Progenitor cell of endocrine pancreas (in vitro differentiated cells): ENCODE measurements around the gene CAPN14. TPM values are rescaled to one million over a fixed set of nuclear protein-coding genes. Genes with fewer than 3 reads are reported as not detected.

ENCODE experiments used
- DNase-seq: peaks from one replicate; pipeline ENCODE4 v3.0.0; 2021; ENCODE audit warnings: low spot score; ENCODE audit not compliant: unreplicated experiment
- H3K27ac Mint-ChIP-seq: 2 replicates; pipeline ENCODE4 v1.8.0; 2021; ENCODE audit warnings: mild to moderate bottlenecking, moderate library complexity, mixed read lengths
- H3K27me3 Mint-ChIP-seq: 2 replicates; pipeline ENCODE4 v1.8.0; 2021; ENCODE audit warnings: mixed read lengths
- H3K36me3 Mint-ChIP-seq: 2 replicates; pipeline ENCODE4 v1.8.0; 2022; ENCODE audit warnings: mixed read lengths; ENCODE audit not compliant: insufficient read depth
- H3K4me1 Mint-ChIP-seq: 2 replicates; pipeline ENCODE4 v1.8.0; 2021; ENCODE audit warnings: low read depth, mixed read lengths
- H3K4me3 Mint-ChIP-seq: 2 replicates; pipeline ENCODE4 v1.8.0; 2021; ENCODE audit warnings: low read depth, mild to moderate bottlenecking, moderate library complexity, mixed read lengths
- H3K9me3 Mint-ChIP-seq: 2 replicates; pipeline ENCODE4 v1.8.0; 2021; ENCODE audit warnings: low read depth, mixed read lengths
- total RNA-seq: library from RNA; stranded (reverse); gene quantifications from 2 replicates; pipeline ENCODE4 v1.2.1, GENCODE V29; 2021
- TF ChIP-seq, protein P1 (sequence below): fragments of 200-600 bp; sonication (generic); IDR thresholded peaks from one replicate; pipeline ENCODE4 v1.5.0; 2021; ENCODE audit warnings: antibody characterized with exemption, mild to moderate bottlenecking; ENCODE audit not compliant: unreplicated experiment

The CAPN14 gene
- total RNA-seq, 1 donor from 2014 or later = 0.50 TPM

DNA sequence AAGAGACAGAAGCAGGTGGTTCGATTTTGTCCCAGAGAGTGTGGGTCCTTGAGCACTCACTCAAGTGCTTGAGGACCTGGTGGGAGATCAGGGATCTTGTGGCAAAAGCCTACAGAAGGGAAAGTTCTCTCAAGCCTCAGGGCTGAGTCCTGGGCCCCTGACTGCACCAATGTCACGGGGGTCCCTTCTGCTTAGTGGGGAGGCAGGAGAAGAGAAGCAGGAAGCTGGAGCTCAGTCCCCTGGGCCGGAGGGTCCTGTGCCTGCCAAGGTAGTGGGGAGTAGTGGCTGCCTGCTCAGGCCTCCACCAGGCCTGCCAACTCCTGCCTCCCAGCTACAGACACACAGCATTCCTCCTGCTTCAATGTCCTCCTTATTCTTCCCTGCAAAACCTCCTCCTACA lies 11.7 kb downstream of the CAPN14 start:
- Mint-ChIP-seq H3K36me3 (no peaks in the 10 kb centered on the region), H3K4me3 (no peak overlapping the region), H3K4me1 (peaks cover 5% of the 10 kb centered on the region), H3K27ac (no peak overlapping the region), H3K9me3 (no peaks in the 10 kb centered on the region), H3K27me3 (peaks cover 5% of the 10 kb centered on the region)
- TF ChIP-seq, protein P1, sequence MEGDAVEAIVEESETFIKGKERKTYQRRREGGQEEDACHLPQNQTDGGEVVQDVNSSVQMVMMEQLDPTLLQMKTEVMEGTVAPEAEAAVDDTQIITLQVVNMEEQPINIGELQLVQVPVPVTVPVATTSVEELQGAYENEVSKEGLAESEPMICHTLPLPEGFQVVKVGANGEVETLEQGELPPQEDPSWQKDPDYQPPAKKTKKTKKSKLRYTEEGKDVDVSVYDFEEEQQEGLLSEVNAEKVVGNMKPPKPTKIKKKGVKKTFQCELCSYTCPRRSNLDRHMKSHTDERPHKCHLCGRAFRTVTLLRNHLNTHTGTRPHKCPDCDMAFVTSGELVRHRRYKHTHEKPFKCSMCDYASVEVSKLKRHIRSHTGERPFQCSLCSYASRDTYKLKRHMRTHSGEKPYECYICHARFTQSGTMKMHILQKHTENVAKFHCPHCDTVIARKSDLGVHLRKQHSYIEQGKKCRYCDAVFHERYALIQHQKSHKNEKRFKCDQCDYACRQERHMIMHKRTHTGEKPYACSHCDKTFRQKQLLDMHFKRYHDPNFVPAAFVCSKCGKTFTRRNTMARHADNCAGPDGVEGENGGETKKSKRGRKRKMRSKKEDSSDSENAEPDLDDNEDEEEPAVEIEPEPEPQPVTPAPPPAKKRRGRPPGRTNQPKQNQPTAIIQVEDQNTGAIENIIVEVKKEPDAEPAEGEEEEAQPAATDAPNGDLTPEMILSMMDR = no peak
- no peak for DNase-seq

DNA sequence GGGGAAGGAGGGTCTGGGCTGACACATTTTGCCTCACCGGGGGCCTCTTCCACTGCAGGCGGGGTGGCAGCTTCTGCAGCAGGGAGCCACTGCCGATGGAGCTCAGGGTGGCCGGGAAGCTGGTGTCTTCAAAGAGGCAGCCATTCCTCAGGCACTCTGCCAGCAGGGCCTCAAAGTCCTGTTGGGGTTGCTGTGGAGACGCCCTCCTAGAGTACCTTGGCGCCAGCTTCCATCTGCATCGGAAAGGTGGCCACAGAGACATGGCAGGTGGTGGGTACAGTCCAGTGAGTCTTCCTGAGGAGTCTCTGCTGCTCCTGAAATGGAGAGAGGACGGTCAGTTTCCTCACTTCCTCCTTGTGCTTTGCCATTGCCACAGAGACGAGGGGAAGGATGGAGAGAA lies 12.1 kb downstream of the CAPN14 start:
- TF ChIP-seq, protein P1 = no peak
- peaks cover 5% of the 10 kb centered on the region for H3K27me3 Mint-ChIP-seq
- DNase-seq = no peak
- H3K36me3 Mint-ChIP-seq = no peaks in the 10 kb centered on the region
- H3K27ac Mint-ChIP-seq = no peak overlapping the region
- H3K4me1 Mint-ChIP-seq = peaks cover 5% of the 10 kb centered on the region
- no peaks in the 10 kb centered on the region for H3K9me3 Mint-ChIP-seq
- H3K4me3 Mint-ChIP-seq = no peak overlapping the region

DNA sequence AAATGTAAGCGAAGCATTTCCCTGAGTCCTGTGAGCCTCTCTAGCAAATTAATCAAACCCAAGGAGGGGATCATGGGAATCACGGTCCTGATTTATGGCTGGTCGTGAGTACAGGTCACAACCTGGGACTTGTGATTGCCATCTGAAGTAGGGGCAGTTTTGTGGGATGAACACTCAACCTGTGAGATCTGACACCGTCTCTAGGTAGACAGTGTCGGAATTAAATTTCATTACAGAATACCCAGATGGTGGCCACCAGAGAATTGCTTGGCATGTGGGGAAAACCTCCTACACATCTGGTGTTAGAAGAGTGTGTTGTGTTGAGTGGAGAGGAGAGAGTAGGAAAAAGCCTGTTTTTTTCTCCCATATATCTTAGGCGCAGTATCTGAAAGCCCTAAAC lies 12.5 kb downstream of the CAPN14 start:
- Mint-ChIP-seq H3K27ac (no peak overlapping the region), H3K27me3 (peaks cover 5% of the 10 kb centered on the region), H3K4me3 (no peak overlapping the region), H3K9me3 (no peaks in the 10 kb centered on the region), H3K4me1 (peaks cover 5% of the 10 kb centered on the region), H3K36me3 (no peaks in the 10 kb centered on the region)
- DNase-seq = no peak
- TF ChIP-seq, protein P1 = no peak

DNA sequence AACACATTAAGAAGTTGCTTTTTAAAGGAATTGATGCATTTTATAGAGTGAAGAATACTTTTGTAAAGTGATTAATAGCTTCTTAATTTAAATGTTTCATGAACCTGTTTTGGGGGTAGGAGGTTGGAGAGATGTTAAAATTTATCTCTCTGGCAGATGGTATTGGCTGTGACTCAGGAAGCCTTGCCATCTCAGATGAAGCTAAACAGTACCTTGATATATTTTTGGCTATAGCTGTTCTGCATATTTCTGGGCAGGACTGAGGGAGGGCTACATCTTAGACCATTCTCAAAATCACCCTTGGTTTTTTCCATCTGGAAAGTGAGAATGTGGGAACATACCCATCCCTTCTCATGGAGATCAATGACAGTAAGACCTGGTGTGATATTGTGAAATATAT lies 13.4 kb downstream of the CAPN14 start:
- Mint-ChIP-seq H3K9me3 (peaks cover 1% of the 10 kb centered on the region), H3K27me3 (peaks cover 5% of the 10 kb centered on the region), H3K4me1 (peaks cover 5% of the 10 kb centered on the region), H3K4me3 (no peak overlapping the region), H3K27ac (no peak overlapping the region), H3K36me3 (no peaks in the 10 kb centered on the region)
- TF ChIP-seq, protein P1 = no peak
- no peak for DNase-seq

DNA sequence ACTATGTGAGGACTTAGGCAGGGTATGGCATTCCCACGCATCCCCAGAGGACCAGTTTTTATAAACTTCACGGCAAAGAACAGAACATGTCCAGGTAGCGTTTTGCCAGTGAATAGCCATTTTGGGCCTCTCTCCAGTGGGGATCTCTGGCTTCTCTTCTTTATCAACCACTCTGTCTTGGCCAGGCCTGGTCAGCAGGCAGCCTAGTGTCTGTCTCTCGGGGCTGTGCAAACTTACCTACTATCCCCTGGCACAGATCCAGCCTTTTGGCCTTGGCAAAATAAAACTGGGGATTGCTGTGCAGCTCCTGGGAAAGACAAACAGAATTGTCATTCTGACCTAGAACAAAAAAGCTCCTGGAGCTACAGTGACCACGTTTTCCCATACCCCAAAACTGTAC lies 14.5 kb downstream of the CAPN14 start:
- Mint-ChIP-seq H3K4me1 (peaks cover 8% of the 10 kb centered on the region), H3K36me3 (no peaks in the 10 kb centered on the region), H3K4me3 (no peak overlapping the region), H3K27me3 (peaks cover 5% of the 10 kb centered on the region), H3K9me3 (peaks cover 5% of the 10 kb centered on the region), H3K27ac (no peak overlapping the region)
- TF ChIP-seq, protein P1 = no peak
- no peak for DNase-seq
